ENCODE results near the gene RHAG. TPM values are rescaled to one million over a fixed set of nuclear protein-coding genes. Genes with fewer than 3 reads are reported as not detected.

The RHAG gene
- total and polyA plus RNA-seq, 4 donors, result 0.03 to 5.7 (median 0.31) TPM; not detected in 1

GRCh38 chr6:49582529-49582928 lies 54.1 kb downstream of the RHAG start:
- WGBS, 2 donors, result 71 to 72% methylated on average over 1 of the region's 1 CpG
- Histone ChIP-seq H3K4me1 (ENCODE audit: control insufficient read depth in 5 of 5, insufficient read depth in 5 of 5, low read length in 5 of 5) (no peaks in the 10 kb centered on the region), H3K9me3 (ENCODE audit: control insufficient read depth in 4 of 4, insufficient read depth in 3 of 4, low read length in 3 of 4) (no peaks in the 10 kb centered on the region), H3K36me3 (ENCODE audit: control insufficient read depth in 4 of 4, insufficient read depth in 4 of 4, low read length in 4 of 4) (no peaks in the 10 kb centered on the region), H3K4me3 (no peak overlapping the region), H3K27ac (ENCODE audit: low read depth in 1 of 2, low read length in 1 of 2) (no peak overlapping the region), H3K27me3 (ENCODE audit: control insufficient read depth in 3 of 3, insufficient read depth in 3 of 3, low read length in 2 of 3) (no peaks in the 10 kb centered on the region), H3K9ac (ENCODE audit: insufficient read depth in 1 of 2, low read length in 2 of 2) (no peak overlapping the region)
- TF ChIP-seq CTCF (IDR thresholded peaks at IDR 0.05; ENCODE audit: control extremely low read depth, extremely low read depth), result no peak
- ATAC-seq (ENCODE audit: insufficient read depth, low FRiP score) (no peak), DNase-seq (no peak)

DNA sequence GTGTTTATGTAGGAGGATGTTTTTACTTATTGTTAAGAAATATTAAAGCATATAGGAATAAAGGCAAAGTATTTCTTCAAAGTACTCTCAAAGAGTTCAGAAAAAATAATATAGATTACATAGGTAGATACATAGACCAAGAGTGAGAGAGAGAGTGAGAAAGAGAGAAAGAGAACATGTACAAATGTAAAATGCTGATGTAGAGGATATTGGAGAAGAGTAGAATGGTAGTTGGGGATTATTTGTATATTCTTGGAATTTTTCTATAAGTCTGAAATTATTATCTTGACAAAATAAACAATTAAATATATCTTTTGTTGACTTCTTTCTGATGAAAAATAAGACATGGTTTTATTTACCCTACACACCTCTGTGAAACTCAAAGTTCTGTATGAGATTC lies 57.0 kb downstream of the RHAG start:
- no peak for ATAC-seq (ENCODE audit: insufficient read depth, low FRiP score)
- H3K4me3 ChIP-seq, result no peak overlapping the region
- no peak for DNase-seq
- no peaks in the 10 kb centered on the region for H3K4me1 ChIP-seq (ENCODE audit: control insufficient read depth in 5 of 5, insufficient read depth in 5 of 5, low read length in 5 of 5)
- no peaks in the 10 kb centered on the region for H3K27me3 ChIP-seq (ENCODE audit: control insufficient read depth in 3 of 3, insufficient read depth in 3 of 3, low read length in 2 of 3)
- no peak overlapping the region for H3K9ac ChIP-seq (ENCODE audit: insufficient read depth in 1 of 2, low read length in 2 of 2)
- TF ChIP-seq CTCF (IDR thresholded peaks at IDR 0.05; ENCODE audit: control extremely low read depth, extremely low read depth), result no peak
- no peaks in the 10 kb centered on the region for H3K9me3 ChIP-seq (ENCODE audit: control insufficient read depth in 4 of 4, insufficient read depth in 3 of 4, low read length in 3 of 4)
- no peak overlapping the region for H3K27ac ChIP-seq (ENCODE audit: low read depth in 1 of 2, low read length in 1 of 2)
- no peaks in the 10 kb centered on the region for H3K36me3 ChIP-seq (ENCODE audit: control insufficient read depth in 4 of 4, insufficient read depth in 4 of 4, low read length in 4 of 4)

DNA sequence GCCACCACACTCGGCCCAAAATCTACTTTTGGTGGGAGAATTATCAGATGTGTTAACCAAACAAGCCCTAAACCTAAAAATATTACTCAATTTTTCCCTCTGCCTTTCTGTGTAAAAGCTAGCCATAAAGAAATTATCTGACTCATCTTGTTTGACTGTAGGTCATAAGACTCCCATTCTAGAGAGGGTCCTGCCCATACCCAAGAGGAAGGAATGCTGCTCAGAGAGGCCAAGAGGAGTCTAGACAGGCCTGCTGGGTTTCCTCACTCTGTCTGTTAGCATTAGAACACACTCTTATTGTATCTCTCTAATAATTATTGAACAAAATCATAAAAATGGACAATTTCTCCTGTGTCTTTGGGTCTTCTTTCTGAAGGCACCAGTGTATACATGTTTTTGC lies 60.0 kb downstream of the RHAG start:
- WGBS, 2 donors, result 91 to 100% methylated on average over 1 of the region's 1 CpG
- no peaks in the 10 kb centered on the region for H3K4me1 ChIP-seq (ENCODE audit: control insufficient read depth in 5 of 5, insufficient read depth in 5 of 5, low read length in 5 of 5)
- H3K9me3 ChIP-seq (ENCODE audit: control insufficient read depth in 4 of 4, insufficient read depth in 3 of 4, low read length in 3 of 4), result no peaks in the 10 kb centered on the region
- no peaks in the 10 kb centered on the region for H3K27me3 ChIP-seq (ENCODE audit: control insufficient read depth in 3 of 3, insufficient read depth in 3 of 3, low read length in 2 of 3)
- no peak for TF ChIP-seq CTCF (IDR thresholded peaks at IDR 0.05; ENCODE audit: control extremely low read depth, extremely low read depth)
- no peak overlapping the region for H3K27ac ChIP-seq (ENCODE audit: low read depth in 1 of 2, low read length in 1 of 2)
- no peaks in the 10 kb centered on the region for H3K36me3 ChIP-seq (ENCODE audit: control insufficient read depth in 4 of 4, insufficient read depth in 4 of 4, low read length in 4 of 4)
- H3K4me3 ChIP-seq, result no peak overlapping the region
- H3K9ac ChIP-seq (ENCODE audit: insufficient read depth in 1 of 2, low read length in 2 of 2), result no peak overlapping the region
- ATAC-seq (ENCODE audit: insufficient read depth, low FRiP score), result no peak
- no peak for DNase-seq

- ATAC-seq (ENCODE audit: insufficient read depth, low FRiP score), result peak; percentile 68
Measured at GRCh38 chr6:49570474-49571079, 66.1 kb downstream of the RHAG start.

More at GRCh38 chr6:49570474-49571079, 66.1 kb downstream of the RHAG start:
- H3K4me1 ChIP-seq (ENCODE audit: control insufficient read depth in 5 of 5, insufficient read depth in 5 of 5, low read length in 5 of 5), result peaks cover 0 to 8% (median 0%) of the 10 kb centered on the region in 5 donors
- peak in 1 of 3 donors; percentile 26 for DNase-seq
- 39 to 54% methylated on average over 6 of the region's 6 CpGs for WGBS, 2 donors
- H3K4me3 ChIP-seq, result no peak overlapping the region
- no peak overlapping the region for H3K27ac ChIP-seq (ENCODE audit: low read depth in 1 of 2, low read length in 1 of 2)
- no peak overlapping the region for H3K9ac ChIP-seq (ENCODE audit: insufficient read depth in 1 of 2, low read length in 2 of 2)
- no peaks in the 10 kb centered on the region for H3K9me3 ChIP-seq (ENCODE audit: control insufficient read depth in 4 of 4, insufficient read depth in 3 of 4, low read length in 3 of 4)
- H3K36me3 ChIP-seq (ENCODE audit: control insufficient read depth in 4 of 4, insufficient read depth in 4 of 4, low read length in 4 of 4), result no peaks in the 10 kb centered on the region
- no peaks in the 10 kb centered on the region for H3K27me3 ChIP-seq (ENCODE audit: control insufficient read depth in 3 of 3, insufficient read depth in 3 of 3, low read length in 2 of 3)
- TF ChIP-seq CTCF (IDR thresholded peaks at IDR 0.05; ENCODE audit: control extremely low read depth, extremely low read depth), result no peak

Data from lung (tissue), 12 donors.